ENCODE data around the gene SCD5. TPM values are rescaled to one million over a fixed set of nuclear protein-coding genes. Genes with fewer than 3 reads are reported as not detected.

The SCD5 gene
- polyA plus RNA-seq, 1 donor from 2014 or later: 212 TPM

DNA sequence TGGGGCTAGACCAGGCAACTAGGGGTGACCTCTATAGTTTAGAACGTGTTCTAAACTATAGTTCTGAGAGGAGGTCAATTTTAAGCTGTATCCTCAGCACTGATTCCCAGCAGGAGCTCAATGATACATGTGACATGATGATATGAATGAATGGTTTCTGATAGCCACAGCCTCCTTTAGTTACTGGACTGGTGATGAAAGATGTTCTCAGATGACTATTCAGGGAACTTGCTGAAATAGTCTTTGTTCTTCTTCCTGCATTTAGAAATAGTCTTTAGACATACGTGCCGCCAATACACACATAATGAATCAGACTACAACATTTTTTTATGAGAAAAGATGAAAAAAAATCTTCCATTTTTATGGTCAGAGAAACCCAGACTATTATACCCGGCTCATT, 120.5 kb downstream of the SCD5 start:
- H3K9me3 ChIP-seq (ENCODE audit: low read length): no peaks in the 10 kb centered on the region
- H3K36me3 ChIP-seq (ENCODE audit: insufficient read depth, low read length): peaks cover 6% of the 10 kb centered on the region
- H3K4me3 ChIP-seq (ENCODE audit: low read length): no peak overlapping the region
- no peaks in the 10 kb centered on the region for H4K20me1 ChIP-seq (ENCODE audit: insufficient read depth)
- no peak overlapping the region for H3K9ac ChIP-seq (ENCODE audit: low read length)
- H3K27me3 ChIP-seq (ENCODE audit: insufficient read depth, low read depth, low read length): no peaks in the 10 kb centered on the region
- no peak overlapping the region for H3K4me2 ChIP-seq (ENCODE audit: low read length)
- peaks cover 2% of the 10 kb centered on the region for H3F3A ChIP-seq (ENCODE audit: insufficient read depth, low read length, poor library complexity, severe bottlenecking)
- no peaks in the 10 kb centered on the region for H3K79me2 ChIP-seq (replicated peaks; ENCODE audit: insufficient read depth, low read length)
- H3K27ac ChIP-seq (ENCODE audit: low read length): no peak overlapping the region
- no peak overlapping the region for H2AFZ ChIP-seq (ENCODE audit: low read depth, low read length)
- H3K9me2 ChIP-seq (ENCODE audit: insufficient read depth, low read length): no peaks in the 10 kb centered on the region
- TF ChIP-seq RAD21 (conservative IDR thresholded peaks at IDR 0.05) (no peak), MXI1 (conservative IDR thresholded peaks at IDR 0.05; ENCODE audit: poor library complexity, severe bottlenecking) (no peak), EZH2 (IDR thresholded peaks at IDR 0.05; ENCODE audit: borderline replicate concordance, insufficient read depth, low read length, poor library complexity, severe bottlenecking) (no peak), TAF1 (IDR thresholded peaks at IDR 0.05; ENCODE audit: low read depth) (no peak), EP300 (conservative IDR thresholded peaks at IDR 0.05; ENCODE audit: poor library complexity, severe bottlenecking) (no peak), SMC3 (conservative IDR thresholded peaks at IDR 0.05; ENCODE audit: poor library complexity) (no peak), POLR2AphosphoS5 (IDR thresholded peaks at IDR 0.05) (no peak)
- TF ChIP-seq, protein P1, sequence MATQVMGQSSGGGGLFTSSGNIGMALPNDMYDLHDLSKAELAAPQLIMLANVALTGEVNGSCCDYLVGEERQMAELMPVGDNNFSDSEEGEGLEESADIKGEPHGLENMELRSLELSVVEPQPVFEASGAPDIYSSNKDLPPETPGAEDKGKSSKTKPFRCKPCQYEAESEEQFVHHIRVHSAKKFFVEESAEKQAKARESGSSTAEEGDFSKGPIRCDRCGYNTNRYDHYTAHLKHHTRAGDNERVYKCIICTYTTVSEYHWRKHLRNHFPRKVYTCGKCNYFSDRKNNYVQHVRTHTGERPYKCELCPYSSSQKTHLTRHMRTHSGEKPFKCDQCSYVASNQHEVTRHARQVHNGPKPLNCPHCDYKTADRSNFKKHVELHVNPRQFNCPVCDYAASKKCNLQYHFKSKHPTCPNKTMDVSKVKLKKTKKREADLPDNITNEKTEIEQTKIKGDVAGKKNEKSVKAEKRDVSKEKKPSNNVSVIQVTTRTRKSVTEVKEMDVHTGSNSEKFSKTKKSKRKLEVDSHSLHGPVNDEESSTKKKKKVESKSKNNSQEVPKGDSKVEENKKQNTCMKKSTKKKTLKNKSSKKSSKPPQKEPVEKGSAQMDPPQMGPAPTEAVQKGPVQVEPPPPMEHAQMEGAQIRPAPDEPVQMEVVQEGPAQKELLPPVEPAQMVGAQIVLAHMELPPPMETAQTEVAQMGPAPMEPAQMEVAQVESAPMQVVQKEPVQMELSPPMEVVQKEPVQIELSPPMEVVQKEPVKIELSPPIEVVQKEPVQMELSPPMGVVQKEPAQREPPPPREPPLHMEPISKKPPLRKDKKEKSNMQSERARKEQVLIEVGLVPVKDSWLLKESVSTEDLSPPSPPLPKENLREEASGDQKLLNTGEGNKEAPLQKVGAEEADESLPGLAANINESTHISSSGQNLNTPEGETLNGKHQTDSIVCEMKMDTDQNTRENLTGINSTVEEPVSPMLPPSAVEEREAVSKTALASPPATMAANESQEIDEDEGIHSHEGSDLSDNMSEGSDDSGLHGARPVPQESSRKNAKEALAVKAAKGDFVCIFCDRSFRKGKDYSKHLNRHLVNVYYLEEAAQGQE (IDR thresholded peaks at IDR 0.05; ENCODE audit: borderline replicate concordance): no peak
- TF ChIP-seq, protein P2, sequence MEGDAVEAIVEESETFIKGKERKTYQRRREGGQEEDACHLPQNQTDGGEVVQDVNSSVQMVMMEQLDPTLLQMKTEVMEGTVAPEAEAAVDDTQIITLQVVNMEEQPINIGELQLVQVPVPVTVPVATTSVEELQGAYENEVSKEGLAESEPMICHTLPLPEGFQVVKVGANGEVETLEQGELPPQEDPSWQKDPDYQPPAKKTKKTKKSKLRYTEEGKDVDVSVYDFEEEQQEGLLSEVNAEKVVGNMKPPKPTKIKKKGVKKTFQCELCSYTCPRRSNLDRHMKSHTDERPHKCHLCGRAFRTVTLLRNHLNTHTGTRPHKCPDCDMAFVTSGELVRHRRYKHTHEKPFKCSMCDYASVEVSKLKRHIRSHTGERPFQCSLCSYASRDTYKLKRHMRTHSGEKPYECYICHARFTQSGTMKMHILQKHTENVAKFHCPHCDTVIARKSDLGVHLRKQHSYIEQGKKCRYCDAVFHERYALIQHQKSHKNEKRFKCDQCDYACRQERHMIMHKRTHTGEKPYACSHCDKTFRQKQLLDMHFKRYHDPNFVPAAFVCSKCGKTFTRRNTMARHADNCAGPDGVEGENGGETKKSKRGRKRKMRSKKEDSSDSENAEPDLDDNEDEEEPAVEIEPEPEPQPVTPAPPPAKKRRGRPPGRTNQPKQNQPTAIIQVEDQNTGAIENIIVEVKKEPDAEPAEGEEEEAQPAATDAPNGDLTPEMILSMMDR (IDR thresholded peaks at IDR 0.05; ENCODE audit: poor library complexity, severe bottlenecking): no peak

DNA sequence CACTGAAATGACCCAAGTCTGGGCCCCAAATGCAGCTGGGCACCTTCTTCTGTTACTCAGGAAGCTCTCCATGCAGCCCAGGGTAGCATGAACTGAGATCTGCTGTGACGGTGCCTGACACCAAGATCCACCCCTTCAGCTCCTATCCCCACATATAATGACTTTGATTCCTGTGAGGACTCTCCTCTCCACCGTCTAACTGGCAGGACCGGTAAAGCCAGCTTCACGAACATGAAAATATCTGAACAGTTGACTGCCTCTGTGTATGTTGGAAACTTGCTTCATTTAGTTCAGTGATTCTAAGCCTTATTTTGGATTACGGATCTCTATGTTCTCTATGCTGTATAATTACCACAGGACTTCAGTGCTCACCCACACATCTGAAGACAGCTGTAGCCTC, 121.3 kb downstream of the SCD5 start:
- no peak overlapping the region for H3K9ac ChIP-seq (ENCODE audit: low read length)
- H3K27me3 ChIP-seq (ENCODE audit: insufficient read depth, low read depth, low read length): no peaks in the 10 kb centered on the region
- no peaks in the 10 kb centered on the region for H3K9me3 ChIP-seq (ENCODE audit: low read length)
- TF ChIP-seq, protein P1 (IDR thresholded peaks at IDR 0.05; ENCODE audit: borderline replicate concordance): no peak
- no peak for TF ChIP-seq EZH2 (IDR thresholded peaks at IDR 0.05; ENCODE audit: borderline replicate concordance, insufficient read depth, low read length, poor library complexity, severe bottlenecking)
- no peak for TF ChIP-seq SMC3 (conservative IDR thresholded peaks at IDR 0.05; ENCODE audit: poor library complexity)
- TF ChIP-seq RAD21 (conservative IDR thresholded peaks at IDR 0.05): no peak
- H3K79me2 ChIP-seq (replicated peaks; ENCODE audit: insufficient read depth, low read length): no peaks in the 10 kb centered on the region
- H3K4me2 ChIP-seq (ENCODE audit: low read length): no peak overlapping the region
- H3K27ac ChIP-seq (ENCODE audit: low read length): no peak overlapping the region
- H4K20me1 ChIP-seq (ENCODE audit: insufficient read depth): no peaks in the 10 kb centered on the region
- no peak overlapping the region for H3K4me3 ChIP-seq (ENCODE audit: low read length)
- H3K36me3 ChIP-seq (ENCODE audit: insufficient read depth, low read length): peaks cover 6% of the 10 kb centered on the region
- H2AFZ ChIP-seq (ENCODE audit: low read depth, low read length): no peak overlapping the region
- peaks cover 2% of the 10 kb centered on the region for H3F3A ChIP-seq (ENCODE audit: insufficient read depth, low read length, poor library complexity, severe bottlenecking)
- no peaks in the 10 kb centered on the region for H3K9me2 ChIP-seq (ENCODE audit: insufficient read depth, low read length)

Data from neural cell (in vitro differentiated cells).